Measurements from ENCODE around the gene MTHFD2L.

MTHFD2L gene

GRCh38 chr4:74158466-74159142 is 686 bp downstream of the MTHFD2L start:
- peaks cover 41% of the 10 kb centered on the region for H3K79me2 ChIP-seq (ENCODE audit: insufficient read depth, low read length)
- ATAC-seq (ENCODE audit: insufficient read depth, low read depth), result no peak
- H3K36me3 ChIP-seq (ENCODE audit: insufficient read depth, low read length), result peaks cover 32% of the 10 kb centered on the region
- H3K4me1 ChIP-seq (ENCODE audit: insufficient read depth, low read length), result peaks cover 27% of the 10 kb centered on the region
- TF ChIP-seq EZH2 (IDR thresholded peaks at IDR 0.05; ENCODE audit: borderline replicate concordance, low read depth, low read length, severe bottlenecking), result no peak
- TF ChIP-seq CTCF (IDR thresholded peaks at IDR 0.05; ENCODE audit: borderline replicate concordance, extremely low read depth, low read length, poor library complexity, severe bottlenecking), result no peak
- peaks cover 3% of the 10 kb centered on the region for H3K27me3 ChIP-seq (ENCODE audit: insufficient read depth, low read length, poor library complexity)
- peak overlapping the region; percentile 20 to 57; a peak in 3 of 4 replicates for H3K4me3 ChIP-seq (ENCODE audit: low read depth in 1 of 2, low read length in 2 of 2)
- H3K9me3 ChIP-seq (ENCODE audit: insufficient read depth, low read length, severe bottlenecking), result no peaks in the 10 kb centered on the region
- peak overlapping the region; percentile 70 for H2AFZ ChIP-seq (ENCODE audit: low read depth, low read length)
- H3K4me2 ChIP-seq (ENCODE audit: insufficient read depth, low read length), result peak overlapping the region; percentile 63
- peak overlapping the region; percentile 80 for H3K9ac ChIP-seq (ENCODE audit: low read depth, low read length)
- DNase-seq, result no peak
- peaks cover 3% of the 10 kb centered on the region; the same call in 1 of the 2 replicates for H4K20me1 ChIP-seq (ENCODE audit: insufficient read depth, low read length)
- H3K27ac ChIP-seq (ENCODE audit: low read length), result peak overlapping the region; percentile 82

- H2AFZ ChIP-seq (ENCODE audit: low read depth, low read length), result peak overlapping the region; percentile 70; the same call in 1 of the 2 replicates
- no peaks in the 10 kb centered on the region for H3K27me3 ChIP-seq (ENCODE audit: insufficient read depth, low read length, poor library complexity)
- DNase-seq (no peak), ATAC-seq (ENCODE audit: insufficient read depth, low read depth) (no peak)
- H3K9ac ChIP-seq (ENCODE audit: low read depth, low read length), result peak overlapping the region; percentile 80
- H3K79me2 ChIP-seq (ENCODE audit: insufficient read depth, low read length), result peaks cover 41% of the 10 kb centered on the region
- peaks cover 27% of the 10 kb centered on the region for H3K4me1 ChIP-seq (ENCODE audit: insufficient read depth, low read length)
- H4K20me1 ChIP-seq (ENCODE audit: insufficient read depth, low read length), result peaks cover 3% of the 10 kb centered on the region; the same call in 1 of the 2 replicates
- H3K4me3 ChIP-seq (ENCODE audit: low read depth in 1 of 2, low read length in 2 of 2), result peak overlapping the region; percentile 20 to 57; a peak in 3 of 4 replicates
- peak overlapping the region; percentile 82 for H3K27ac ChIP-seq (ENCODE audit: low read length)
- H3K9me3 ChIP-seq (ENCODE audit: insufficient read depth, low read length, severe bottlenecking), result no peaks in the 10 kb centered on the region
- TF ChIP-seq CTCF (IDR thresholded peaks at IDR 0.05; ENCODE audit: borderline replicate concordance, extremely low read depth, low read length, poor library complexity, severe bottlenecking), result no peak
- TF ChIP-seq EZH2 (IDR thresholded peaks at IDR 0.05; ENCODE audit: borderline replicate concordance, low read depth, low read length, severe bottlenecking), result no peak
- H3K4me2 ChIP-seq (ENCODE audit: insufficient read depth, low read length), result peak overlapping the region; percentile 63
- H3K36me3 ChIP-seq (ENCODE audit: insufficient read depth, low read length), result peaks cover 32% of the 10 kb centered on the region
Observed at GRCh38 chr4:74159143-74159709, 1.3 kb downstream of the MTHFD2L start.

GRCh38 chr4:74161666-74162450 is 3.9 kb downstream of the MTHFD2L start:
- DNase-seq (no peak), ATAC-seq (ENCODE audit: insufficient read depth, low read depth) (no peak)
- H2AFZ ChIP-seq (ENCODE audit: low read depth, low read length), result no peak overlapping the region
- H3K4me1 ChIP-seq (ENCODE audit: insufficient read depth, low read length), result peaks cover 27% of the 10 kb centered on the region
- H3K36me3 ChIP-seq (ENCODE audit: insufficient read depth, low read length), result peaks cover 38% of the 10 kb centered on the region
- H3K9ac ChIP-seq (ENCODE audit: low read depth, low read length), result no peak overlapping the region
- no peak for TF ChIP-seq CTCF (IDR thresholded peaks at IDR 0.05; ENCODE audit: borderline replicate concordance, extremely low read depth, low read length, poor library complexity, severe bottlenecking)
- no peak for TF ChIP-seq EZH2 (IDR thresholded peaks at IDR 0.05; ENCODE audit: borderline replicate concordance, low read depth, low read length, severe bottlenecking)
- peaks cover 41% of the 10 kb centered on the region for H3K79me2 ChIP-seq (ENCODE audit: insufficient read depth, low read length)
- H3K4me2 ChIP-seq (ENCODE audit: insufficient read depth, low read length), result no peak overlapping the region
- H3K27ac ChIP-seq (ENCODE audit: low read length), result no peak overlapping the region
- H3K27me3 ChIP-seq (ENCODE audit: insufficient read depth, low read length, poor library complexity), result no peaks in the 10 kb centered on the region
- H3K4me3 ChIP-seq (ENCODE audit: low read depth in 1 of 2, low read length in 2 of 2), result no peak overlapping the region
- H3K9me3 ChIP-seq (ENCODE audit: insufficient read depth, low read length, severe bottlenecking), result no peaks in the 10 kb centered on the region
- peaks cover 6% of the 10 kb centered on the region; the same call in 1 of the 2 replicates for H4K20me1 ChIP-seq (ENCODE audit: insufficient read depth, low read length)
